HG03135 (cell line): ENCODE measurements around the gene DCDC2.
"Not testable (repeated sequence)": the region's sequence is repeated elsewhere in the genome, so short reads cannot be mapped to it uniquely, and the experiment has no call there.

ENCODE experiments used
- ATAC-seq: cut with Tn5 transposase; IDR thresholded peaks from one replicate; pipeline ENCODE4 v1.9.1; 2021; ENCODE audit warnings: mild to moderate bottlenecking, moderate library complexity; ENCODE audit not compliant: unreplicated experiment

The DCDC2 gene

GRCh38 chr6:24157886-24158285, 200.0 kb downstream of the DCDC2 start:
- ATAC-seq = no peak

GRCh38 chr6:24154121-24154520, 203.7 kb downstream of the DCDC2 start:
- ATAC-seq = no peak

DNA sequence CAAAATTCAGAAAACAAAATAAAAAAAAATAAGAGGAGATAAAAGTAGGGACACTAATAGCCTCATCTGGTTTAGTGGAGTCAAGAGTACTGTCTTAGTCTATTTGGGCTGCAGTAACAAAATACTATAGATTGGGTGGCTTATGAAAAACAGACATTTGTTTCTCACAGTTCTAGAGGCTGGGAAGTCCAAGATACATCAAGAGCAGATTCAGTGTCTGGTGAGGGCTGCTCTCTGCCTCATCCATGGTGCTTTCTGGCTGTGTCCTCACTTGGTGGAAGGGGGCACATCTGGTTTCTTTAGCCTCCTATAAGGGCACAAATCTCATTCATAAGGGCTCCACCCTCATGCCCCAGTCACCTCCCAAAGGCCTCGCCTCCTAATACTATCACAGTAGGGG, 205.8 kb downstream of the DCDC2 start:
- no peak for ATAC-seq

DNA sequence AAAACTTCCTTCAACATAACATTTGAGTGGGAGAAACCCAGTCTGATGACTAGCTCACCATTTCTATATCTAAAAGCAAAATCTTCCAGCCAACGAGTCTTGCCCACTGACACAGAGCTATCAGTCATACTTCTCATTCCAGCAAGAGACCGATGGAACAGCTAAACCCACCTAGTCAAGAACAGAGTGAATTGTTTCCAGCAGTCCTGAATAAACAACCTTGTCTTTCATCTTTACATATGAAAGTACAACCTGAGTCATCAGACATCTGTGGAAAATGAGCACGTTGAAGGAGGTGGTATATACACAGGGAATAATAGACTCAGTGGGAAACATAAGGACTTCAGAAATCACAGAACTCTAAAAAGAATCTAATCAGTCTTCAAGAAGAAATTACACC, 208.0 kb downstream of the DCDC2 start:
- ATAC-seq = no peak

DNA sequence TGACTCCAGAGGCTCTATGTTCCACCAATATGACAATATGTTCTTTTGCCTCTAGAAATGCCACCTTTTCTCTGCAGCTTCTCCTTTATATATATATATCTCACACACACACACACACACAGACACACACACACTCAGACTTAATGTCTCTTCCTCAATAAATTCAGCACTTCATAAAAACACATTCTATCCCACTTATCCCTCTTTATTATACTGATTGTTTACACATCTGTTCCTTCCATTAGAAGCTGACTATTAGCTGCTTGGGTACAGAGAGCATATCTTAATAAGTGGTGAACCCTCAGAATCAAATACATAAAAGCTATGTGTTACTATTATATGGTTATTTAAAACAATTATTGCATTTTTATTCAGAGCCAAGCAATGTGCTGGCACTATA, 208.6 kb downstream of the DCDC2 start:
- no peak for ATAC-seq

DNA sequence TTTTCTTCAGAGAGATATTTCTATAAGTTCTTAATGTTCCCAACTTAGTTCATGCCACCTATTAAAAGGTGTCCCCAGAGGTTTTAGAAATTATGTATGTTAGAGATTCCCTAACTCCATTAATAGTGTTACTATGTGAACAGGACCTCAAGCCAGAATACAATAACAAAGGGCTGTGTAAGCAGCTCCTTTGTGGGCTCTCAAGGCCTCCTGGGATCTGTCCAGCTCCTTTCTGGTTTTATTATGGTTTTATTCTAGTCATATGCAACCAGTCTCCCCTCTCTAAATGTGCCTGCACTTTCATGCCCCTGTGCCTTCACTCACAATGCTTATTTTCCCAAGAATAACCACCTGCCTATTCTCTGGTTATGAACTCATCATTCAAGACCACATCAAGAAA, 209.2 kb downstream of the DCDC2 start:
- ATAC-seq = no peak

DNA sequence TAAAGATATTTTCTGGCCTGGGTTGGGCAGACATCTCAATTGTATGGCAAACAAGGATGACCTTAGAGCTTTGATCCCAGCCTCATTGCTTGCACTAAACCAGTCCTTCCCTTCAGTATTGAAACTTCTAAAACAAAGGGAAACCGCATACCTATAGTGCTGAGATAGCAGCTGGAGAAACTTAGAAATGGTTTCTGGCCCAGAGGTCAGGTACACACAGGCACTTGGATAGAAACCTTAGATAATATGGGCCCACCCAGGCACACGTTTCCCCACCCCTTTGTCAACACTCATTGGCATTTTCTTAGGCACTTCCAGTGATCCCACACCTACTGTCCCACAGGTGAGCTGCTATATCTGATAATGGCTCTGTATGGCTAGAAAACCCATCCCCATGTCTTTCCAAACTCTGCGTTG, 209.7 kb downstream of the DCDC2 start:
- no peak for ATAC-seq

- no peak for ATAC-seq
Measured at GRCh38 chr6:24147511-24148153, 210.2 kb downstream of the DCDC2 start.

DNA sequence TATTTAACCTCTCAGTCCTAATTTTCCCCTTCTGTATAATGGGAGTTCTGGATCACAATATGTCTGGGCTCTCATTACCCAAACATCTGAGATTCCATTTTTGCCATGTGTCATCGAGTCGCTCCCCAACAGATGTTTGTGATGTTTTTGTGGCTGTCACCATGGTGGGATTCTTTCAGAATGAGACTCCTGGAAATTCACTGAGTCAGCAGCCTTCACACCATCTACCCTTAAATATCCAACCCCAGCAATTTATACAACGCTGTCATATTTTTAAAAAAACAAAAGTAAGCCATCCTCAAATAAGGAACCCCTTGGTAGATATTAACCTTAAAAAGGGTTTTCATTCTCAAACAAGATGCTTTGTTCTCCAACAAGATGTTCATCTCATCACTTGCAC, 211.0 kb downstream of the DCDC2 start:
- no peak for ATAC-seq

- ATAC-seq = no peak
Measured at GRCh38 chr6:24145690-24146131, 212.1 kb downstream of the DCDC2 start.

DNA sequence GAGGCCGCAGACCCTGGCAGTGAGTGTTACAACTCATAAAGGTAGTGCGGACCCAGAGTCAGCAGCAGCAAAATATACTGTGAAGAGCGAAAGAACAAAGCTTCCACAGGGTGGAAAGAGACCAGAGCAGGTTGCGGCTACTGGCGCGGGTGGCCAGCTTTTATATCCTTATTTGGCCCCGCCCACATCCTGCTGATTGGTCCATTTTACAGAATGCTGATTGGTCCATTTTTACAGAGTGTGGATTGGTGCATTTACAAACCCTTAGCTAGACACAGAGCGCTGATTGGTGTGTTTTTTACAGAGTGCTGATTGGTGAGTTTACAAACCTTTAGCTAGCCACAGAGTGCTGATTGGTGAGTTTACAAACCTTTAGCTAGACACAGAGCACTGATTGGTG, 215.1 kb downstream of the DCDC2 start:
- not testable (repeated sequence) for ATAC-seq

GRCh38 chr6:24140591-24140990, 217.3 kb downstream of the DCDC2 start:
- ATAC-seq = no peak

- ATAC-seq = no peak
Measured at GRCh38 chr6:24139639-24140038, 218.2 kb downstream of the DCDC2 start.

DNA sequence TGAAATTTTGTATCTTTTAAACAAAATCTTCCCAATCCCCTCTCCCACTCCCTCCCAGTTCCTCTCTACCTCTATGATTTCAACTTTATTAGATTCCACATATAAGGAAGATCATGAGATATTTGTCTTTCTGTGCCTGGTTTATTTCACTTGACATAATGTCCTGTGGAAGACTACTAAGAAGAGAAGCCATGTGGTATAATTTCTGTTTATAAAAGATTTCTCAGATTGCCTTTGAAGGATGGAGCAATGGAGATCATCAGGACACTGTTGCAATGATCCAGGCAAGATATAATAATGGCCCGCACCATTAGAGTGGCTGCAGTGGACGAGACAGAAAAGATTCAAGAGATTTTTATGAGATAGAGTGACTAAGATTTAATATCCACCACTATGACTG, 218.8 kb downstream of the DCDC2 start:
- no peak for ATAC-seq

DNA sequence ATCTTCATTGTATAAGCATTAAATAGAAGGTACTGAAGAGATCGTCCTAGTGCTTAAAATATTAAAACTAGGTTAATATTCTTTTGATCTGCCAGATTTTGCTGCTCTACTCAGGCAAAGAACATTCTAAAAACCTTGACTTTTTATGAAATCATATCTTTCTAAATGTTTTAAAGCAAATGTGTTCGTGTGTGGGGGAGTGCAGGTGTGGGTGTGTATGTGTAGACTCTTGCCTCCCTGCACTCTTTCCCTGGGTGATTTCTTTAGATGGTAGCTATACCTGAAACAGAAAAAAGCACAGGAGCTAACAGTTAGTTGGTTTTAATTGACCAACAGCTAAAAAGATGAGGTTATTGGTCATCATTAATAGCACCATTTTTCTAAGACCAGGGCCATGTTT, 226.1 kb downstream of the DCDC2 start:
- no peak for ATAC-seq

GRCh38 chr6:24127316-24127715, 230.5 kb downstream of the DCDC2 start:
- no peak for ATAC-seq

GRCh38 chr6:24126586-24127192, 231.2 kb downstream of the DCDC2 start:
- no peak for ATAC-seq

DNA sequence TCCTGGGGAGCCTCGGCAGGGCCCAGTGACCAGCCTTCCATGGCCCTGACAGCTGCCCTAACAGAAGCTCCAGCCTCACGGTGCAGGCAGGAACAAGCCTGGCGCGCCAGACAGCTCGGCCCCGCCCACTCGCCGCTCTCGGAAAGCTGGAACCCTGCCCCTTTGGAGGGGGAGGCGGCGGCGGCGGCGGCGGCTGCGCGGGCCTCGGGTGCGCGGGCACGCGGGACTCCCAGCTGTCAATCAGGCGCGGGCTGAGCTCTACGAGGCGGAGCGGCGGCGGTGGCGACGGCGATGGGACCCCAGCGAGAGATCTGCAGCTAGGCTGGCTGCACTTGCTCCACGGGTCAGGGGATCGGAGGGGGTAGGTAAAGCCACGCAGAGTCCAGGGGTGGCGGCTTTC, 231.9 kb downstream of the DCDC2 start, which contains the start of gene NRSN1:
TSS of gene NRSN1 (plus strand) at position 236 of the 400 bp plus-strand sequence. CDS start 8,113 bp downstream, outside the sequence.
- ATAC-seq = no peak

GRCh38 chr6:24122139-24122538, 235.7 kb downstream of the DCDC2 start:
- no peak for ATAC-seq
